Measurements from ENCODE around the gene CCDC138. TPM values are rescaled to one million over a fixed set of nuclear protein-coding genes. Genes with fewer than 3 reads are reported as not detected.

The CCDC138 gene
- total and polyA plus RNA-seq, 2 of the 13 experiments (the other 11 are each of a cell fraction or from before 2014, with no cell fraction given), result 5.6 to 32.5 TPM

GRCh38 chr2:108786354-108787215 lies at the start of gene CCDC138 (continued):
- 0 out of 2 replicates have a peak, but pooled peaks have one; percentile 32 for TF ChIP-seq NFAT5 (CRISPR knock-in tag; IDR thresholded peaks at IDR 0.05)
- TF ChIP-seq ZNF841 (CRISPR knock-in tag; IDR thresholded peaks at IDR 0.05; ENCODE audit: borderline replicate concordance), result no peak
- no peak for TF ChIP-seq SIN3B (IDR thresholded peaks at IDR 0.05; ENCODE audit: low read length)
- TF ChIP-seq CENPX (CRISPR knock-in tag; IDR thresholded peaks at IDR 0.05), result no peak
- no peak for TF ChIP-seq CREB3 (CRISPR knock-in tag; IDR thresholded peaks at IDR 0.05)
- TF ChIP-seq GATAD2A (CRISPR knock-in tag; IDR thresholded peaks at IDR 0.05), result peak; percentile 64
- no peak for TF ChIP-seq SP140L (CRISPR knock-in tag; IDR thresholded peaks at IDR 0.05; ENCODE audit: borderline replicate concordance)
- TF ChIP-seq NR1H2 (CRISPR knock-in tag; IDR thresholded peaks at IDR 0.05; ENCODE audit: borderline replicate concordance, low read depth), result no peak
- peak; percentile 53; the same call in 1 of the 2 replicates for TF ChIP-seq ATF6 (CRISPR knock-in tag; conservative IDR thresholded peaks at IDR 0.05)
- TF ChIP-seq FUBP1 (CRISPR knock-in tag; IDR thresholded peaks at IDR 0.05; ENCODE audit: borderline replicate concordance), result no peak
- peak; percentile 82 for TF ChIP-seq ARNT2 (CRISPR knock-in tag; IDR thresholded peaks at IDR 0.05; ENCODE audit: low read depth)
- peak; percentile 87; the same call in 1 of the 2 replicates for TF ChIP-seq ZNF430 (CRISPR knock-in tag; IDR thresholded peaks at IDR 0.05)
- peak; percentile 84; the same call in 1 of the 2 replicates for TF ChIP-seq NRL (CRISPR knock-in tag; IDR thresholded peaks at IDR 0.05; ENCODE audit: borderline replicate concordance)
- TF ChIP-seq THYN1 (CRISPR knock-in tag; IDR thresholded peaks at IDR 0.05; ENCODE audit: borderline replicate concordance, low read depth), result no peak
- TF ChIP-seq ZFP1 (CRISPR knock-in tag; IDR thresholded peaks at IDR 0.05), result peak; percentile 47; the same call in 1 of the 2 replicates

Measured in HepG2 (cell line).